Iris pigment epithelial cell (primary cell): ENCODE results near the gene NIPA2.
A peak's percentile ranks its signal among the peaks of the same experiment; 100 is the strongest.
"Not testable (repeated sequence)": the region's sequence is repeated elsewhere in the genome, so short reads cannot be mapped to it uniquely, and the experiment has no call there.

Experiments used
- DNase-seq: peaks from one replicate; pipeline ENCODE4 v3.0.0-alpha.2; 2011; ENCODE audit warnings: low read depth

The NIPA2 gene

DNA sequence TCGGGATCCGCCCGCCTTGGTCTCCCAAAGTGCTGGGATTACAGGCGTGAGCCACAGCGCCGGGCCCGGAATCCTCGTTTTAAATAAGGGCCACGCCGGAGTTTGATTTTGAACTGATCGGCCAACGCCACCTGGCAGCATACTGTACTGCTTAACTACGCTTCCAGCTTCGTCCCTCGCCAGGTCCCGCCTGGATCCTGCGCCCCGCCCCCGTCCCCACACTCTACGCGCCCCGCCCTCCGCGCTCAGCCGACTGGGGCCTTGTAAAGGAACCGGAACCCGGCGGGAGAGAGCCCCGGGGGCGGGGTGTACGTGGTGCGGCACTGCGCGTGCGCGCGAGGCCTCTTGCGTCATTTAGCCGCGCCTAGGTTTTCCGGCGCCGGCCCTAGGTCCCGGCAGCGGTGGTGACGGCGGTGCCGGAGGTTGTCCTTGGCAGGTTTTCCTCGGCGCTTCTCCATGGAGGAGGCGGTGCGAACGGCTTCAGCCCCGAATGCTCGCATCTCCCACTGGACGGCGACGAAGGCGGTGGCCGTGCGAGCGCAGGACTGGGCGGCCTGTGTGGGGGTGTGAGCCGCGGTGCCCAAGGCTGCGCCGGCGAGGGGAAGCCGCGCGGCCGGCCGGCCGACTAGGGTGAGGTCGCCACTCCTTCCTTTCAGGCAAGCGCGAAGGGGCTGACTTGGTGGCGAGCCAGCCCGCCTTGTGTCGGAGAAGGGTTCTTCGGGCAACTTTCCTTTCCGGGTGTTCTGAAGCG, at the start of gene NIPA2:
TSS of gene NIPA2 (plus strand) at position 375 of the 751 bp plus-strand sequence. CDS start 13,066 bp downstream, outside the sequence.
- DNase-seq, result peak; percentile 96

DNA sequence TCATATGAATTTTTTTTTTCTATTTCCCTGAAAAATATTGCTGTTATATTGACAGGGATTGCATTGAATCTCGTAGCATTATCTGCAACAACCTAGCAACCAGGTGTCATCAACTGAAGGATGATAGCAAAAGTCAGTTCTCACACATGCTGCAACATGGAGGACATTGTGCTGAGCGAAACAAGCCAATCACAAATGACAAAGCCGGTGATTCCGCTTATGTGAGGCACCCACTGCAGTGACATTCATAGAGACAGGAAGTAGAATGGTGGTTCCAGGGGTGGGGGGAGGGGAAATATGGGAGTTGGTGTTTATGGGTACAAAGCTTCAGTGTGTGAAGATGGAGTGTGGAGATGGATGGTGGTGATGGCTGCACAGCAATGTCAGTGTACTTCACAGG, 44.4 kb upstream of the NIPA2 start:
- DNase-seq, result no peak

DNA sequence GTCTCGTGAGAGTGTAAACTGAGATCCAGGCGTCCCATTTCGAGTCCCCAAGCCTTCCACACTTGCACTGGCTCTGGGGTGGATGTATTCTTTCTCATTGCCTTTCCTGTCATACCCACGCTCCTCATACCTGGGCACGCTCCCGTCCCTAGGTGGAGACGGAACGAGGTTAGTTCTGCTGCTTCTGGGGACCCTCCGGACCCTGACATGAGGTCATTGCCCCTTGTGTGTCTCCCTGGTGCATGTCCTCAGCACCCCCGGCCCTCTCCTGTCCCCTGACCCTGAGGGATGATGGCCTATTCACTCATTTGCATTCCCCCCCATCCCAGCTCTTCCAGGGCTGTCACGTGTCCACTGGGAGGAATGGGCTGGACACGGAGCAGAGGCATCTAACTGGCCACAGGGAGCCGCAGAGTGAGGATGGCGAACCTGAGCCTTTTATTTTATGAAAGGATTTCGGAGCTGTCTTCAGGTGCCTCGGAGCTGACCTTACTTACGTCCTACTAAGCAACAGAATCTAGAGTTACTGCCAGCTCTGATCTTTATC, 43.8 kb upstream of the NIPA2 start:
- no peak for DNase-seq

DNA sequence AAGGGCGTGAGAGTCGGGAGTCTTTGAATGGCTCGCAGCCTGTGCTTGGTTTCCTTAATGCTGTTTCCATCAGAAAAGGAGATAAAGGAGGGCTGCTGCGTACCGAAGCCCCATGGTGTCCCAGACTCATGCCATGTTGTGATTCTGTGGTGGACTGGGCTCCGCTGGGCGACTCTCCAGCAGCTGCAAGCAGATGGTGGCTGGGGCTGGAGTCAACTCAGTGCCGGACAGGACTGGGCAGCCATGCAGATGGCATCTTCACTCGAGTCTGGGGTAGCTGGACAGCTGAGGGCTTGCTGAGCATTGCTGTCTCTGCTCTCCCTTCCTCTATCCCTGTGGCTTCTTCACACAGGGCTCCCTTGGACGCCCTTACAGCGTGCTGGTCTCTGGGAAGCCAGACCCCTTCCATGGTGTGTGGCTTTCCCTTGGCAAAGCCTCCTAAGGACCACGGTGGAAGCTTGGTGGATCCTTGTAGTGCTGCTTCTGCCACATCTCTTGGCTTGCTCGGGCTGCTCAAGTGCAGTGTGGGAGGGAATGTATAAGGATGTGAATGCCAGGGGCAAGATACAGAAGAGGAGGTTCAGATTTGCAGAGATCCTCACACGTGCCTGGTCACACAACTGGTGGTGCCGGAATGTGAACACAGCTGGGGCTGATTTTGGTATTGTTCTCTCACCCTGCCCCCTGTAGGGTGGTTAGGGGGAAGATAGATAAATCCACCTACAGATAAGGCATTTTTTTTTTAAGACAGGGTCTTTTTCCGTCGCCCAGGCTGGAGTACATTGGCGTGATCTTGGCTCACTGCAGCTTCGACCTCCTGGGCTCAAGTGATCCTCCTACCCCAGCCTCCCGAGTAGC, 43.0 kb upstream of the NIPA2 start:
- no peak for DNase-seq

DNA sequence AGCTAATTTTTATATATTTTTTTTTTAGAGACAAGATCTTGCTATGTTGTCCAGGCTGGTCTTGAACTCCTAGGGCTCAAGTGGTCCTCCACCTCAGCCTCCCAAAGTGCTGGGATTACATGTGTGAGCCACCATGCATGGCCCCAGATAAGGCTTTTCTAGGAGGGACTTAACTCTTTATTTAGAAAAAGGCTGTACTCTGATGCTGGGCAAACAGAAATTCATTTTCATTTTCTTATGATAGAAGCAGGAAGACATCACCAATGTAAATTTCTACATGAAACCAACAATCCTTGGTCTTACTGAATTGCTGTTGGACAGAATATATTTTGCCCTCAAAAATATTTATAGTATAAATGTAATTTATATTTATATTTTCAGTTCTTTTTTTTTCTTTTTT, 42.4 kb upstream of the NIPA2 start:
- DNase-seq, result no peak

DNA sequence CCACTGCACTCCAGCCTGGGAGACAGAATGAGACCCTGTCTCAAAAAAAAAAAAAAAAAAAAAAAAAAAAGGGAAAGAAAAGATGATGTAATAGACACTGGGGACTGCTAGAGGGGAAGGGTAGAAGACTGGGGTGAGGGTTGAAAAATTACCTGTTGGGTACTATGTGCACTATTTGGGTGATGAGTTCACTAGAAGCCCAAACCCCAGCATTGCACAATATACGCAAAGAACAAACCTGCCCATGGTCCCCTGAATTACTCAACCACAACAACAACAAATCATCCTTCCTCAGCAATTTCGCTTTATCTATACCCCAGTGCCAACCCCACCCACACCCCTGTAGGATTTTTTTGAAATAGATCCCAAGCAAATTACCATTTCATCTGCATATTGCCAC, 38.6 kb upstream of the NIPA2 start:
- no peak for DNase-seq

DNA sequence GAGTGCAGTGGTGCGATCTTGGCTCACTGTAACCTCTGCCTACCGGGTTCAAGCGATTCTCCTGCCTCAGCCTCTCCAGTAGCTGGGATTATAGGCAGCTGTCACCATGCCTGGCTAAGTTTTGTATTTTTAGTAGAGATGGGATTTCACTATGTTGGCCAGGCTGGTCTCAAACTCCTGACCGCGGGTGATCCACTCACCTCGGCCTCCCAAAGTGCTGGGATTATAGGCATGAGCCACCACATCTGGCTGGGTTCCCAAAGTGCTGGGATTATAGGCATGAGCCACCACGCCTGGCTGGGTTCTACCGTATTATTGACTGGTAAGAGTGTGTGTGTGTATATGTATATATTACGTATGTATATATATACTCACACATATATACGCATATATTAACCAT, 35.5 kb upstream of the NIPA2 start:
- DNase-seq, result not testable (repeated sequence)

DNA sequence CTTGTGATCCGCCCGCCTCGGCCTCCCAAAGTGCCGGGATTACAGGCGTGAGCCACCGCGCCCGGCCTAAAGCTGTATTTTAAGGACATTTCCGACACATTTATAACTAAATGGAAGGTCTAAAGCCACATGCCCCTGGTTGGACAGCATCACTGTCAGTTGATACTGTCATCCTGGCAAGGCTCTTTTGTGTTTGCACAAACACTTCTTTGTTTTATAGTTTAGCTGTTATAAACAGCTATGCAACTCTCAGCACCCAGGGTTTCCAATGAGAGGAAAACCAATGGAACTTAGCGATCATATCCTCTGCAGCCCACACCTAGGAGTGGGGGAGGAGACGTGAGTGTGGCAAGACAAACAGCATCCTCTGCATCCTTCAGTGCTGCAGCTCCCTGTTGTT, 32.3 kb upstream of the NIPA2 start:
- no peak for DNase-seq

DNA sequence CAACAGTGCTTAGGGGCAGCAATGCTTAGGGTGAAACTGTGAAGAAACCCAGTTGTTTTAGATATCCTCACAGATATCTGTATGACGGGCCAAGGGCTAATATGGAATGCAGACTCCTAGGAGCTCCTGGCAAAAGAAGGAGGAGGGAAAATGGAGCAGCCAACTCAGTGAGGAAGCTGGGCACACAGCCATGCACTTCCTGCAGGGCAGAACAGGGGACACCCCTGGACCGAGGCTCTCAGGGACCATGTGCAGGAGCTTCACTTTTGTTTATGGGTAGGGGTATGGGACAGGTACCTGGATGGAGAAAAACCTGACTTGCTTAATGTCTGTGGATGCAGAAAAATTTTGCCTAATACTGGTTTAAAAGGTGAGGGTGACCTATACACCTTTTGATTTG, 31.8 kb upstream of the NIPA2 start:
- DNase-seq, result no peak

DNA sequence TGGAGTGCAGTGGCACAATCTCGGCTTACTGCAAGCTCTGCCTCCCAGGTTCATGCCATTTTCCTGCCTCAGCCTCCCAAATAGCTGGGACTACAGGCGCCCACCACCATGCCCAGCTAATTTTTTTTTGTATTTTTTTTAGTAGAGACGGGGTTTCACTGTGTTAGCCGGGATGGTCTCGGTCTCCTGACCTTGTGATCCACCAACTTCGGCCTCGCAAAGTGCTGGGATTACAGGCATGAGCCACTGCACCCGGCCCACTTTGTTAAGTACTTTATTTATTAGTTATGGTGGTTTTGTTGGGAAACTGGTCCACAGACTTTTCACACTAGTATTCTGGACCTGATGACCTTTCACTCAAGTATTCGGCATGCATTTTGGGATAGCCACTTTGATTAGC, 30.6 kb upstream of the NIPA2 start:
- DNase-seq, result not testable (repeated sequence)

DNA sequence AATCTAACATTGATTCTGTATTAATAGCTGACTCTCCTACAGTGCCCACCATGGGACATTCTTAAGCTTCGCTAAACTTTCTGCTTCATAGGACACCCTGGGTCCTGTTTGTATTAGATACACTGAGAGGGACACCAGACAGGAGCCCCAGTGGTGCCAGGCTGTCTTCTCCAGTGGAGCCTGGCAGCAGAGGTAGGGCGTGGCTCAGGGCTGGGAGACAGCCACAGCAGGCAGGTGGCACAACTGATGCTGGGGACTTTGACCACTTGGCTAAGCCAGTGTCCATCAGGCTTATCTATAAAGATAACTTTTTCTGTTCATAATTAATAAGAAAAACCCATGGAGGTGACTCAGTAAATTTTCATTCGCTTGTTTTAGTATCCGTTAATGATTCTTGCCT, 30.2 kb upstream of the NIPA2 start:
- DNase-seq, result no peak

DNA sequence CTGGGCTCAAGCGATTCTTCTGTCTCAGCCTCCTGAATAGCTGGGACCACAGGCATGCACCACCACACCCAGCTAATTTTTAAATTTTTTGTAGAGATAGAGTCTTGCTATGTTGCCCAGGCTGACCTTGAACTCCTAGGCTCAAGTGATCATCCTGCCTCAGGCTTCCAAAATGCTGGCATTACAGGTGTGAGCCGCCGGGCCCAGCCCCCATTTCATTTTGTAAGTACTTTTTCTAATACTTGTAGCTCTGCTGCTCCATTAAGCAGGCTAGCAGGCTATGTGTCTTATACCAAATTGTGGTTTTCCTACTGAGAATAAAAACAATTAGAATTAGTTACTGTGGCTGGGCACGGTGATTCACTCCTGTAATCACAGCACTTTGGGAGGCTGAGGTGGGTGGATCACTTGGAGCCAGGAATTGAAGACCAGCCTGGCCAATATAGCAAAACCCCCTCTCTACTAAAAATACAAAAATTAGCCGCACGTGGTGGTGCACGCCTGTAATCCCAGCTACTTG, 29.6 kb upstream of the NIPA2 start:
- peak; percentile 21 for DNase-seq

DNA sequence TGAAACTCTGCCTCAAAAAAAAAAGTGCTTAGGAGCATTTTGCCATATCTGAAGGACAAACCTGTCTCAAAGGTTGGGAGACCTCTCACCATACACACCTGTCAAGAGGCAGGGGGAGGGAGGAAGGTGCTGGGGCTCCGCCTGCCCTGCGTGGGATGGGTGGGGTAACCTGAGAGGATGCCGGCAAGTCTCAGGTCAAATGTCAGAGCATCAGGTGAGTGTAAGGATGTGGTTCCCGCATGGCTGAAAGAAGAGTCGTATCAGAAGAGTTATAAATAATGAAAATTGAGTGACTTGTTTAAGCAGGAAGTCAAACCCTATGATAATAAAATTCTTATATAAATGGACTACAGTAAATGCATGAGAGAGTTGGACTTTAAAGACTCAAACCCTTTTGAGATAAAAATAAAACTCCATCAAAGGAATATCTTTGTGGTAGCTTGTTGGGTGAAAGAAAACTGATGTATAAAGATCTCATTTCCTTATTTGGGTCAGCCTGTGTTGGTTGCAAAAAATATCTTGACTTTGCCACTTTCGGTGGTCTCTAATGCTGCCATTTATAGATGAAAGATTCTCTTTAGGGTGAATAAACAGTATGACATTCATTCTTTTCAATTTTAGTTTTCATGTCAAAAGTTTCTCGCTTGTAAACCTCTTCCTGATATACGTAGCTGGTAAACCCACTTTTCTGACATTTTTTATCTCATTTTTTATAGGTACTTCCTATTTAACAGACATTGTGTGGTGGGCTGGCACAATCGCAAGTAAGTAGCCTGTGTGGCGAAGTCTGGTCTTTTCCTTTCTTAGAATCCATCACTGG, 28.2 kb upstream of the NIPA2 start:
- no peak for DNase-seq

DNA sequence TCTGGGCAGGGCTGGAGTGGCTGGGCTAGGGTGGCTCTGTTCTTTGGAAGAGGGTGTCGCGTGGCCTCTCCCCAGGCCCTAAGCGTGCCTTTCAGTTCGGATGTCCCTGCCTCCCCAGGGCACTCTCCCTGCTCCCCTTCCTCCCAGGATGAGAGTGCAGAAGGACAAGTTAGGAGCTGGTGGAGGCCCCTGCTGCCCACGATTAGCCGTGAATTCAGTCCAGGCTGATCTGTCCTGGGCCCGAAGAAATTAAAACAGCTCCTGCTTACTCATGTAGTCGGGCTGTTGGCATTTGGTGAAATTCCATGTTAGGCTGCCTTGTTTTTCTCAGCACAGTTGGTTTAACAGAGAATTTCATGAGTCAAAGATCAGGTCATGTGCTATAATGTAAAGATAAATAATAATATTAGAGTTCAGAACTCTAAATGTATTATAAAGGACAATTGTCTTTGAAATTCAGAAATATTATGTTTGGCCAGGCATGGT, 27.6 kb upstream of the NIPA2 start:
- peak; percentile 27 for DNase-seq

DNA sequence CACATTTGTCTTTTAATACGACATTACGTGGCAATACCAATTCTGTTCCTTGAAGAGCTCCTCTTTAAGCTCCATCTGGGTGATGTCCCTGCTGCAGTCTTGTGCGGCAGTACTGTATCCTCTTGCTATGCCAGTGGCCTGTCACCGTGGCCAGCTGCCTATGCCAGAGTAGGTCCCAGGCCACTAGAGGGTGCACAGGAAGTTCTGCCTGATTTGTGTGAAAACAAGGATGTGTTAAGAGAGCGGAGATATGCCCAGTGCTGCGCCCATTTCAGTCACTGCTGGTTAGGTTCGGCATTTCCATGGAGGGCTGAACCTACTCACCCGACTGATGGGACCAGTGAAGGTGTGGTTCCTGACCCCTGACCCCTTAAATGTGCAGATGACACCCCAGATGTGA, 26.8 kb upstream of the NIPA2 start:
- peak; percentile 27 for DNase-seq

DNA sequence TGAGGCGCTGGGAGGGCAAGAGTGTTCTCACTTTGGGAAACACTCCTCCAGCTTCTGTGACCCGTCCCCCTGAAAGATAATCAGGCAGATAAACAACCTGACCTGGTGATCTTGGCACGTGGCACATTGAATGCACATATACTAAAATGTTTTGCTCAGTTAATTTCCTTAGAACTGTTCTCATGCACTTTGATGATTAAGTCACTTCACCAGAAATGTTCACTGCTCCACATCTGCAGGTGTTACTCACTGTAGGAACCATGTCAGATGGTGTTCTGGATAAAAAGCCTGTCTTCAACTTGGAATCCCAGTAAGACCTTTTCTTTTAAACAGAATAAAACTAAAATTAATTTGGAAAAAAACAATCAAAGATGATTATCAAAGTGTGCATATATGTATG, 24.6 kb upstream of the NIPA2 start:
- no peak for DNase-seq

DNA sequence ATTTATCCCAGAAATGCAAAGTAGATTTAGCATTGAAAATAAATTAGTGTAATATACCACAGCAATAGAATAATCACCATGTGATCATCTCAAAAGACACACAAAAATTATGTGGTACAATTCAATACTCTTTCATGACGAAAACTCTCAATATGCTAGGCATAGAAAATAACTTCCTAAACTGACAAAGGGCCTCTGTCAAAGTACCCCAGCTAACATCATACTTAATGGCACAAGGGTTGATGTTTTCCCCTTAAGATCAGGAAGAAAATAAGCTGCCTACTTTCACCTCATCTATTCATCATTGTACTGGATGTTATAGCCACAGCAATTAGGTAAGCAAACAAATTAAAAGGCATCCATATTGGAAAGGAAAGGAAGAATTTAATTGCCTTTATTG, 22.7 kb upstream of the NIPA2 start:
- no peak for DNase-seq

DNA sequence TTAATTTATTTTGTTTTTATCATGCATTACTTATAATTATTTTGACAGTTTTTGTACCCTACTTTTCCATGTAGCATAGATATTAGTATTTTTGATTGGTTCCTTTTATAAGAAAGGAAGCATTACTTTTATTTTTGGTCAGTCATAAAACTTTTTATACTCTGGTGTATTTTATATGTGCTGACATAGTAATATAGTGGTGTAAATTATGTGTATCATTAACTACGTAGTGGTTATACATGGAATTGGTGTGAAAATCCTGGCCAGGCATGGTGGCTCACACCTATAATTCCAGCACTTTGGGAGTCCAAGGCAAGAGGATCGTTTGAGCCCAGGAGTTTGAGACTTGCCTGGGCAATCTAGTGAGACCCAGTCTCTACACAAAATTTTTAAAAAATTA, 18.8 kb upstream of the NIPA2 start:
- DNase-seq, result no peak

DNA sequence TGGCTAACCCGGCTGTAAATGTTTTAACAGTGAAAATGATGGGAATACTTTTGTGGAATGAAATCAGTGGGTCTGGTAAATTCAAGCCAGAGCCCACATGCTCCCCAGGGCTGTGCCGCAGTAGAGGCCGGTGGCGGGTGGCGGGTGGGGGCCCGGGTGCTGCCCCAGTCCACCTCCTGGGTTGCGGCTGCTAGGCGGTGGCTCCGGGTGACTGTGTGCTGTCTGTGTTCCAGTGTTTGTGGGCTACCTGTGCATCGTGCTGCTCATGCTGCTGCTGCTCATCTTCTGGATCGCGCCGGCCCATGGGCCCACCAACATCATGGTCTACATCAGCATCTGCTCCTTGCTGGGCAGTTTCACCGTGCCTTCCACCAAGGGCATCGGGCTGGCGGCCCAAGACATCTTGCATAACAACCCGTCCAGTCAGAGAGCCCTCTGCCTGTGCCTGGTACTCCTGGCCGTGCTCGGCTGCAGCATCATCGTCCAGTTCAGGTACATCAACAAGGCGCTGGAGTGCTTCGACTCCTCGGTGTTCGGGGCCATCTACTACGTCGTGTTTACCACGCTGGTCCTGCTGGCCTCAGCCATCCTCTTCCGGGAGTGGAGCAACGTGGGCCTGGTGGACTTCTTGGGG, 14.9 kb upstream of the NIPA2 start:
- DNase-seq, result no peak

DNA sequence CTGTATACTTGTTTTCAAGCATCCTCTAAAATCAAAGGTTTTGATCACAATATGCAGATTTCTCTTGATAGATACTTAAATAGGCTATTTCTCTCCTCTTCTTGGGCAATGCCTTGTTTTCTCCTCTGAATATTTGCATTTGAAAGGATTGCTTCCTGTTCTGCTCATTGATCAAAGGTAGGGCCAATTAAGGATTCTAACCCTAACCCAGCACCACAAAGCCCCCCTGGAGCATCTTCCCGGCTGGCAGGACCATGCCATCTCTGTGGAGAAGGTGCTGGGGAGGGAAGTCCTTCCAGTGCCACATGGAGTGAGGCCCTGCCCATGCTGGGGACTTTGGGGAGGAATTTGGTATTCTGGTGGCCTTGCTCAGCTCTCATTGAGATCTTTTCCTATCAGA, 11.3 kb upstream of the NIPA2 start:
- DNase-seq, result no peak

DNA sequence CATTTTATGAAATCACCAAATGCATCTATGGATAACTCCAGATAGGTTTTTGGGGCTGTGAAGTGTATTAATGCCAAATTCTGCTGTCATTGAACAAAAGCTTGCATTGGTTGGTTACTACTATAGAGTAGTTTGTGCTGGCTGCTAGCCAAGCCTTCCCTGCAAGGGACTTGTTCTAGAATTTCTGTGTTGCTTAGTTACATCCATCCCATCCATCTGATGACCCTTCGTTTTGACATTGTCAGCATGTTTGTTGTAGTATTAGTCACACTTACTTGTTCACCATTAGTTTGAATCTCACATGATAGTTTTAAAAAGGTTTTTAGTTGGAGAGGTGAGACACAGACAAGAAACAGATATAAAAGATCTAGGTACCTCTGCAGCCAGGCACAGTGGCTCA, 7.0 kb upstream of the NIPA2 start:
- peak; percentile 36 for DNase-seq
